Spleen (tissue), 11 donors: Measurements from ENCODE around the gene FAM20A. TPM values are rescaled to one million over a fixed set of nuclear protein-coding genes. Genes with fewer than 3 reads are reported as not detected.

Source experiments
- DNase-seq: peaks from one replicate; pipeline ENCODE4 v3.0.0-alpha.2; 2020
- H3K27ac ChIP-seq, 8 donors: fragments of 200-600 bp; sonication (generic) in 7 of 8; 1 replicate in 4 of 8; 2 replicates in 4 of 8; pipeline versions ENCODE4 v1.5.0 to v1.8.0; 2016 to 2021; ENCODE audit warnings: inconsistent platforms in 4 of 8, mild to moderate bottlenecking in 4 of 8, moderate library complexity in 1 of 8
- H3K27me3 ChIP-seq, 7 donors: fragments of 200-600 bp; sonication (generic) in 6 of 7; replicated peaks in 1 of 7; 1 replicate in 4 of 7; 2 replicates in 3 of 7; pipeline versions ENCODE4 v1.5.0 to v1.8.0; 2016 to 2021; ENCODE audit warnings: inconsistent platforms in 3 of 7, mild to moderate bottlenecking in 1 of 7
- H3K36me3 ChIP-seq, 6 donors: fragments of 200-600 bp; sonication (generic) in 5 of 6; 1 replicate in 4 of 6; 2 replicates in 2 of 6; pipeline versions ENCODE4 v1.5.0 to v1.8.0; 2016 to 2021; ENCODE audit warnings: inconsistent platforms in 2 of 6
- H3K4me1 ChIP-seq, 6 donors: fragments of 200-600 bp; sonication (generic) in 5 of 6; 1 replicate in 3 of 6; 2 replicates in 3 of 6; pipeline versions ENCODE4 v1.5.0 to v1.8.0; 2016 to 2021; ENCODE audit warnings: inconsistent platforms in 3 of 6
- H3K4me3 ChIP-seq, 8 donors: fragments of 200-600 bp; sonication (generic) in 7 of 8; 1 replicate in 4 of 8; 2 replicates in 4 of 8; pipeline versions ENCODE4 v1.5.0 to v1.8.0; 2016 to 2021; ENCODE audit warnings: inconsistent platforms in 4 of 8, mild to moderate bottlenecking in 4 of 8, moderate library complexity in 2 of 8
- H3K9me3 ChIP-seq, 8 donors: fragments of 200-600 bp; sonication (generic) in 7 of 8; 1 replicate in 4 of 8; 2 replicates in 4 of 8; pipeline versions ENCODE4 v1.5.0 to v1.8.0; 2016 to 2021; ENCODE audit warnings: inconsistent platforms in 4 of 8
- CTCF ChIP-seq, 11 experiments: fragments of 200-600 bp in 7 of 11; fragments of 450-650 bp in 4 of 11; sonication (generic) in 4 of 11; IDR thresholded peaks in 8 of 11; conservative IDR thresholded peaks in 3 of 11; 1 replicate in 7 of 11; 2 replicates in 4 of 11; pipeline versions ENCODE4 v1.4.0 to v1.8.0; 2016 to 2021; ENCODE audit warnings: antibody characterized with exemption in 11 of 11, inconsistent platforms in 4 of 11, mild to moderate bottlenecking in 1 of 11
- POLR2A ChIP-seq, 3 donors: fragments of 450-650 bp; IDR thresholded peaks; one replicate each; pipeline ENCODE4 v1.5.1; 2017; ENCODE audit warnings: antibody characterized with exemption in 3 of 3, mild to moderate bottlenecking in 1 of 3
- POLR2AphosphoS5 ChIP-seq, 3 donors: sonication (generic); formaldehyde crosslinking; IDR thresholded peaks; one replicate each; pipeline ENCODE4 v1.5.1; 2017; ENCODE audit warnings: antibody characterized with exemption in 3 of 3
- WGBS, 5 donors: extraction: QIAGEN DNeasy Blood & Tissue Kit in 3 of 5; methylation state at CpG; one replicate each; pipeline versions ENCODE4 v1.1.5 to v1.1.7; 2013 to 2018; 5-methylcytosine and 5-hydroxymethylcytosine counted together
- intact Hi-C: fragments of 100-400 bp; cut with DNase I; formaldehyde crosslinking; loops from one replicate; pipeline ENCODE4 v1.15.0; 2023; ENCODE audit warnings: low total_unique reads
- polyA plus RNA-seq, 3 donors: library from polyadenylated mRNA; stranded (reverse); fragments of 200-250 nt; gene quantifications; one replicate each; pipeline ENCODE4 v1.2.1, GENCODE V29; 2013
- total RNA-seq, 7 donors: library from RNA; depleted of rRNA in 3 of 7; stranded (reverse); fragments of >200 nt in 3 of 7; fragmentation: NEBNext Ultra II Directional in 4 of 7; extraction: Animal tissue kit (Norgen Biotek cat#: 25700) in 4 of 7; gene quantifications; one replicate each; pipeline versions ENCODE4 v1.1.0 to v1.2.1, GENCODE V29; 2016 to 2021
- donor health status: healthy with polysubstance abuse.
- donor health status: DM: no; HTN: no; CAD: no; lungs with moderate emphysema.
- donor health status: DM: no; HTN: no; CAD: no.
- donor health status: Bipolar disorder and iron deficiency.
- donor health status: healthy.
- donor health status: DM: no; HTN: no; CAD: no.
- donor health status: DM: yes; HTN: yes; CAD: no.

FAM20A gene
- total and polyA plus RNA-seq, 10 donors, result 5.0 to 58.0 (median 26.1) TPM

- peaks cover 31 to 85% (median 59%) of the 10 kb centered on the region in 6 donors for H3K4me1 ChIP-seq
- WGBS, 5 donors, result 1% methylated on average over 20 of the region's 20 CpGs
- peaks cover 0 to 33% (median 29%) of the 10 kb centered on the region in 6 donors for H3K36me3 ChIP-seq
- TF ChIP-seq CTCF (IDR thresholded peaks at IDR 0.05 in 8 of 11, conservative IDR thresholded peaks at IDR 0.05 in 3 of 11) (no peak), POLR2AphosphoS5 (IDR thresholded peaks at IDR 0.05) (no peak), POLR2A (IDR thresholded peaks at IDR 0.05) (no peak)
- H3K4me3 ChIP-seq, result peak overlapping the region; percentile 72 to 92 (median 87)
- no peaks in the 10 kb centered on the region for H3K9me3 ChIP-seq
- no peaks in the 10 kb centered on the region for H3K27me3 ChIP-seq
- no peak for DNase-seq
- H3K27ac ChIP-seq, result peak overlapping the region; percentile 97 to 100 (median 98)
- intact Hi-C loops, result no loop called here
Observed at GRCh38 chr17:68512960-68513474, 88.2 kb downstream of the FAM20A start.

DNA sequence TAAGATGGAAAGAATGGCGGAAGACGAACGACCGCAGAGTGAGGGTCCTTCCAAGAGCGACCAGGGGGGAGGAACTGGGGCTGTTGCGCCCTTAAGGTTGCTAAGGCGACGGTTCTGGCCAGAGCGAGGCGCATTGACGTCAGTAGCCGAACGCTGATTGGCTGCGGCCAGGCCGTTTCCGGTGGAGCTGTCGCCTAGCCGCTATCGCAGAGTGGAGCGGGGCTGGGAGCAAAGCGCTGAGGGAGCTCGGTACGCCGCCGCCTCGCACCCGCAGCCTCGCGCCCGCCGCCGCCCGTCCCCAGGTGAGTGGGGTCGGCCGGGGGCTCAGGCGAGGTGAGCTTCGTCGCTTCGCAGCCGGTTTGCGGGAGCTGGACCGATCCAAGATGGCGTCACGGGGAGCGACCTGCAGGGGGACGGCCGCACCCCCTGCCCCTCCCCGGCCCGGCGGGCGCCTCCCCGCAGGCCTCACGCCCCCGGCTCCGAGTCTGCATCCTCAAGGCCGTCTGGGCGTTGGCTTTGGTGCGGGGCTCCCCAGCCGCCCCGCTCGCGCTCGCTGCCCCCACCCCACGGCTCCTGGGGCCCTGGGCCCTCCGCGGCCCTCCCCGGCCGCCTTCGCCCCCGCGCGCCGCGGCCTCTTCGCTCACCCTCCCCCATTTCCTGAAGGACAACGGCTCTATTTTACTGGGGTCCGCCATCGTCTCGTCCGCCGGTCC, 88.8 kb downstream of the FAM20A start, which contains the start of gene PRKAR1A:
Gene PRKAR1A, plus strand, starts transcription at position 184 of the 713 bp plus-strand sequence. CDS start 2,970 bp downstream, outside the sequence.
- H3K9me3 ChIP-seq, result no peaks in the 10 kb centered on the region
- peaks cover 0 to 27% (median 23%) of the 10 kb centered on the region in 6 donors for H3K36me3 ChIP-seq
- H3K27ac ChIP-seq, result peak within 1 kb of the TSS; percentile 97 to 100 (median 98)
- peak; percentile 99 for DNase-seq
- no peaks in the 10 kb centered on the region for H3K27me3 ChIP-seq
- peak within 1 kb of the TSS; percentile 72 to 92 (median 87) for H3K4me3 ChIP-seq
- intact Hi-C loops, result no loop called here
- peaks cover 31 to 79% (median 56%) of the 10 kb centered on the region in 6 donors for H3K4me1 ChIP-seq
- peak in 2 of 3 donors; percentile 57 to 78 for TF ChIP-seq POLR2A (IDR thresholded peaks at IDR 0.05)
- TF ChIP-seq CTCF (IDR thresholded peaks at IDR 0.05 in 8 of 11, conservative IDR thresholded peaks at IDR 0.05 in 3 of 11), result peak in 4 of 11 experiments; percentile 10 to 50 (median 28)
- TF ChIP-seq POLR2AphosphoS5 (IDR thresholded peaks at IDR 0.05), result peak; percentile 97 to 98 (median 98)
- WGBS, 5 donors, result 0 to 1% (median 0%) methylated on average over 31 to 81 of the region's 81 CpGs

DNA sequence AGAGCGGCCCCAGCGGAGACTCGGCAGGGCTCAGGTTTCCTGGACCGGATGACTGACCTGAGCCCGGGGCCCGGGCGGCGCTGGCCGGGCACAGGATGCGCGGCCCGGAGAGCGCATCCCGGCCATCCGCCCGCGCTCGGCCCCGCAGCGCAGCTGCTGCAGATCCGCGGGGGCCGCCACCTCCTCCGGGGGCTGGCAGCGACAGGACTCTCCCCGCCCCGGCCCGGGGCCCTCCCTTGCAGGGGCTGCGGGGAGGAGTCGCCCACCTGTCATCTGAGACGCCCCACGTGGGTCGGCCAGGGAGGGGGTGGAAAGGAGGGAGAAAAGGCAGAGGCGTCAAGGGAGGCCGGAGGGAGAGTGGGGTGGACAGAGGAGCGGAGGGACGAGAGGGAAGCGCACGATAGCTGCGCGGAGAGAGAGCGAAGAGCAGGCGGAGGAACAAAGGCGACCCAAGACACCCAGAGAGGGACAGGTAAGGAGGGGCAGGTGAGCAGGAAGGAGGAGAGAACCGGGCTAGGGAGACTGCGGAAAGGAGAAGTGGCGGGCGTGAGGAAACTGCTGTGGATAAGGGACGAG, 89.4 kb downstream of the FAM20A start:
- peaks cover 0 to 21% (median 16%) of the 10 kb centered on the region in 6 donors for H3K36me3 ChIP-seq
- peak; percentile 95 for DNase-seq
- H3K4me1 ChIP-seq, result peaks cover 31 to 74% (median 56%) of the 10 kb centered on the region in 6 donors
- H3K9me3 ChIP-seq, result no peaks in the 10 kb centered on the region
- peak overlapping the region; percentile 97 to 100 (median 98) for H3K27ac ChIP-seq
- no peaks in the 10 kb centered on the region for H3K27me3 ChIP-seq
- 0 to 1% (median 0%) methylated on average over 41 to 49 of the region's 49 CpGs for WGBS, 5 donors
- peak overlapping the region; percentile 72 to 92 (median 87) for H3K4me3 ChIP-seq
- intact Hi-C loops, result no loop called here
- TF ChIP-seq POLR2AphosphoS5 (IDR thresholded peaks at IDR 0.05), result no peak
- peak in 1 of 3 donors; percentile 44 for TF ChIP-seq POLR2A (IDR thresholded peaks at IDR 0.05)
- TF ChIP-seq CTCF (IDR thresholded peaks at IDR 0.05 in 8 of 11, conservative IDR thresholded peaks at IDR 0.05 in 3 of 11), result peak in 2 of 11 experiments; percentile 5 to 28
